ENCODE data around the gene ELK3.

ELK3 gene

DNA sequence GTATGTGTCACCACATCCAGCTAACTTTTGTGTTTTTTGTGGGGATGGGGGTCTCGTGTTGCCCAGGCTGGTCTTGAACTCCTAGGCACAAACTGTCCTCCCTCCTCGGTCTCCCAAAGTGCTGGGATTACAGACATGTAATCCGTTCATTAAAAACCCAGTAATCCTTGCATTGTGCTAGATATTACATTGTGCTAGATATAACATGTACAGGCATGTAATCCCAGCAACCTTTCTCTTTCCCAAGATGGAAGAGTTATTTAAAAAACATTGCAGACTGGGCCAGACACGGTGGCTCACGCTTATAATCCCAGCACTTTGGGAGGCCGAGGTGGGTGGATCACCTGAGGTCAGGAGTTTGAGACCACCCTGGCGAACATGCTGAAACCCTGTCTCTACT lies 19.7 kb downstream of the ELK3 start:
- no peak for DNase-seq

DNA sequence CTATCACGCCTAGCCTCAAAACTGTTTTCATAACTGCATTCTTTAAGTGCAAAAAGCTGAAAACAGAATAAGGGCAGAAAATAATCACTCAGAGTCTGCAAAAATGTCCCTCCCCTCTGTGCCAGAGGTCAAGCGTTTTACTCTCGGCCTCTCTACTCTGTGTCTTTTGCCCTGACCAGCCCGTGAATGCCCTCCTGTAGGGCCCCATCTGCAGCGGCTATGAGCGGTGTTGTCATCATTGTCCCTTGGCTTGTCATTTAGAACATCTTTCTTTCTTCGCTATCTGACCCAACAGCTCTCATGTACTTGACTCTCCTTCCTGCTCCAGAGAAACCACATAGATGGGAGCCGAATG lies 21.7 kb downstream of the ELK3 start:
- no peak for DNase-seq

DNA sequence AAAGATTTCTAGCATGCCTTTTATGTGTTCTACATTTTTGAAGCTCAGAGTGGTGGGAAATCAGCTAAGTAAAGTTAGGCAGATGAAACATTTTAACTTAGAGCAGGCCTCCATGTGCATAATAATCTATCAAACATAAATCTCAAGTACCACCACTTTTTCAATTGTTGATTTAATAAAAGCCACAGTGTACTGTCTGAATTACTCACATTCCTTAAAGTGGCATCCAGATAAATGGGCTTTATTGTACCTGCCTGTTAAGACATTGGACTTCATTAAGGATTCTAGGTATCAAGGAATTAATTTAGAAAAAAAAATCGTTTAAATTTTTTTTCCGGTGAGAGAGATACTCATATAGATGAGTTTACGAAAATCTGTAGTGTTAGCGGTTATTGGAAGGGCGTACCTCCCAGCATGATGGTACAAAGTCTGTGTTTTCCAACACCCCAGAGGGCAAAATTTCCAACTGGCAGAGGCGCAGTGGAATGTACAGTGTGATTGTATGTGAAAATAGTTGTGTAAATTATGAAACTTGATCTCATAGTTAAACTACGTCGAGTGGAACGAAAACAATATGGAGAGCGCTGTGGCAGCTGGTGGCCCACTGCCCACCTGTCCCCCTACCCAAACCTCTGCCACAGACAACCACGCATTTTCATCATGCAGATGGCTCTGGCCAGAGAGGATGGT lies 25.0 kb downstream of the ELK3 start:
- no peak for DNase-seq

DNA sequence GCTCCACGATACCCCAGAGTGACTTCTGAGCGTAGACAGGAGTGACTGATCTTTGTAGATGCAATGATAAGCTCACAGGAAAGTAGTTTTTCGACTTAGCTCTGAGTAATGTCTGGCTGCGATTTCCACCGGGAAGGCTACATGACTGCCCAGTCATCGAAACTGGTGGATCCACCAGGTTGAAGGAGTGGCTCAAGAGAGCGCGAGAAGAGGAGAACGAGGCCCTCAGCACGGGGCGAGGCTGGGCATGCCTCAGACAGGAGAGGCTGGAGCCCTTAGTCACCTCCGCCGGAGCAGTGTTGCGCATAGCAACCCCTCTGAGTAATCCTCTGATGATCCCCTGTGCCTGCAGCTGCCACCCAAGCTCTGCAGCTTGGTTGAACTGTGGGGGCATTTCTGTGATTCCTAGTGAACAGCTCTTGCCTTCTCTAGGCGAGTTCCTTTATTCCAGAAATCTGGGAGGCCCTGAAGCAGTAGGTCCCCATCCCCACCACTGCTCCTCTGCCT lies 25.6 kb downstream of the ELK3 start:
- no peak for DNase-seq

DNA sequence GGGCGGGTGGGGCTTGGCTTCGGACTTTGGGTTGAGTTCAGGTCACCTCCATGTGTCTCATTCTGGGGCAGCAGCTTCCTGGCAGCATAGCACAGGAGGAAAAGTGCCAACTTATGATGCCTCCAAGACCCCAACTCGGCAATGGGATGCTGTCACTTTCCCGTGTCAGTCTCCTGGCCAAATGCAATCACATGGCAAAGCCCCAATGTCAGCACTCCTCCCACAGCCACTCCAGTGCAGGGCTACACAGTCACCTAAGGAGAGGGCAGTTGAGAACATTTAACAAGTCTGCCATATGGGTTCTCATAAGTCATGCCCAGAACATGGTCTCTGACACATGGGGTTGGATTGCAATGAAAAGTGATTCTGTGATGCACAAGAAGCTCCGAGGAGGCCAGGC lies 26.7 kb downstream of the ELK3 start:
- DNase-seq, result no peak

DNA sequence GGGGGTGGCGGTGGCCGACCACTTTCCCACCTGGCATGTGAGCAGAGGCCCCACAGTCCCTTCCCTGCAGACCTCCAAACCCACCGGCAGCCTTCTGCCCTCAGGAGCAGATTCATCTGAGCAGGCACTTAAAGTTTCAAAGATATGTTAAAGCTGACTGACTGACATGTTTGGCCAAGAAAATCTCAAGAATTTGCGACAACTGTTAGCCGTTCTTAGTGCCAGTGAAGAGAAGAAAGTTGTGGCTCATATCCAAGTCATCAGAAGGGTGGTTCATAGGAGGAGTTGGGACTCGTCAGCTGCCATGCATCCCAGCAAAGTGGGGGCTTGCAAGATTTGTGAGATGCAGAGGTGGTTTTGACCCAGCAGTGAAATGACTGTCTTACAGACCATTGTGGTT lies 27.2 kb downstream of the ELK3 start:
- no peak for DNase-seq

DNA sequence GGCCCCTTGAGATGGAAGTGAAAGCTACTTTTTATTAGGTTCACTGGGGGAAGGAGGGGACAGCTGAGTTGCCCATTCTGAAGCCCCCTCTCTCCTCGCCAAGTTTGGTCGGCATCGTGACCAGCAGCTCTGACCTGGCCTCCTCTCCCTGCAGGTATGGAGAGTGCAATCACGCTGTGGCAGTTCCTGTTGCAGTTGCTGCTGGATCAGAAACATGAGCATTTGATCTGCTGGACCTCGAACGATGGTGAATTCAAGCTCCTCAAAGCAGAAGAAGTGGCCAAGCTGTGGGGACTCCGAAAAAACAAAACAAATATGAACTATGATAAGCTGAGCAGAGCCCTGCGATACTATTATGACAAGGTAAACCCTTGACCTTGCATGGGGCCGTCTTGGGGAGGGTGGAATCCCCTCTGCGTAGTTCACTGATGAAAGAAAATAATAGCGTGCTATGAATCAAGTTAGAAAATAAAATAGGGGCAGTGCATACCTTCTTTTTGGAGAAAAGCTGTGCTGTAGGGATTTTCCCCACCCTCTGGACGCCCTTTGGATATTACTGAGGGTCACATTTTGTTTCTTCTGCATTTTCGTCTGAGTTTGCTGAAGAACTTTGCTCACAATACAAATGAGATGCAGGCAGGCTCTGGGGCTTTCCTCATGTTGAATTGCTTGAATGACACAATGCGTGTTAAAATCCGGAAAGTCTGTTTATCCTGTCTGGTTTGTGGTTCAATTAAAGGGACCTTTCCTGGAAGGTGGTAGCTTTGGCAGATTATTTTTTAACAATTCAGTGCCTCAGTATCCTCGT lies 29.4 kb downstream of the ELK3 start:
- no peak for DNase-seq

DNA sequence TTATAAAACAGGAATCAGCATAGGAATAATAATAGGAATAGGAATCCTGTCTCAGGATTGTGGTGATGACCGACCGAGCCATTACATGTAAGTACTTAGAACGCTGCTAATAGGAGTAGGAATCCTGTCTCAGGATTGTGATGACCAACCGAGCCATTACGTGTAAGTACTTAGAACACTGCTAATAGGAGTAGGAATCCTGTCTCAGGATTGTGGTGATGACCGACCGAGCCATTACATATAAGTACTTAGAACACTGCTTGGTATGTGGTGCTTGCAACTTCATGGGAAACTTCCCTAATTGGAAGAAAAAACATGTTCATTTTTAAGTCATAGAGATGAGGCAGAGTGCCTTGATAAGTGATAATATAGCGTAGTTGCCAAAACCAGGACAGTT lies 30.0 kb downstream of the ELK3 start:
- no peak for DNase-seq

DNA sequence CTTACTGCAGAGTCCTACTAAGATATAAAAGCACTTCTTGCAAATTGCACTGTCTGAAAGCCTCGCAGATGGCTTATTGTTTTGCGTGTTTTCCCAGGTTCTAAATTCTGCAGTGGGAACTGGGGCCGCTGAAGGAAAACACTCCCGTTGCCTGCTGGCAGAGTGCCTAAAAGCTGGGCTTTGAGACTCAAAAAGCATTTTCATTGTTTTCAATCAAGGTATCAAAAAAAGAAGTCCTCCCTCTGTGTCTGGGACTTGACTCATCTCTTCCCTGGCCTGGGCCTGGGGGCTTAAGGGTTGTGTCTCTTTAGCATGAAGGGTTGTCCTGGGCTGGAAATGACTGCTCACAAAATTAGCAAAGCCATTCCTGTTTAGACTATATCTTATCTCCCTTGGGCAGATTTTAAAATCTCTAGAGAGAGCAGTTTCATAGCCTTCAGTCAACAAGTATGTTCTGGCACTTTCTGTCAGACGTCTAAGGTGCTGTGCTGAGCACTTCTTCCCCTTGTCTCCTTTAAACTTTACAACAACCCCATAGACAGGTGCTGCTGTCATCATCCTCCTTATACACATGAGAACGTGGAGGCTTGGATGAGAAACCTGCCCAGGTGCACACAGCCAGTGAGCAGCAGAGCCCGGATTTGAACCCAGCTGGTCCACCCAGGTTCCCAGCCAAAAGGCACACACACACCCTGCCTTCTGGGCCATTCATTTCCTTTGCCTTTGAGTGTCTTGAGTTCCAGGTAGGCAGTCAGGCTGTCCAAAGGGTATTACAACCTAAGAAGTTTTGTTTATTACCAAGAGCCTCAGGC lies 31.1 kb downstream of the ELK3 start:
- no peak for DNase-seq

DNA sequence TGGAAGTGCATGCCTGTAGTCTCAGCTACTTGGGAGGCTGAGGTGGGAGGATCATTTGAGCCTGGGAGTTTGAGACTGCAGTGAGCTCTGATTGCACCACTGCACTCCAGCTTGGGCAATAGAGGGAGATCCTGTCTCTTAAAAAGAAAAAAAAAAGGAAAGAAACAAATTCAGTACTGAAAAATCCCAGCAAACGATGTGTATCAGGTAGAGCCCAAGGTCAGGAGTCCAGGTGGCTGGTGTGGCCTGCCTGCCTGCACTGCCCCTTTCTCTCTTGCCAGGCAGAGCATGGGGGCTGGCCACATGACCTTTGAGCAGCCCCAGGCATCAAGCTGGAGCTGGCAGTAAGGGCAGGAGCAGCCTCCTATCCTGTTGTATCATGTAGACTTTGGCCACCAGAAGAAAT lies 31.8 kb downstream of the ELK3 start:
- DNase-seq, result no peak

DNA sequence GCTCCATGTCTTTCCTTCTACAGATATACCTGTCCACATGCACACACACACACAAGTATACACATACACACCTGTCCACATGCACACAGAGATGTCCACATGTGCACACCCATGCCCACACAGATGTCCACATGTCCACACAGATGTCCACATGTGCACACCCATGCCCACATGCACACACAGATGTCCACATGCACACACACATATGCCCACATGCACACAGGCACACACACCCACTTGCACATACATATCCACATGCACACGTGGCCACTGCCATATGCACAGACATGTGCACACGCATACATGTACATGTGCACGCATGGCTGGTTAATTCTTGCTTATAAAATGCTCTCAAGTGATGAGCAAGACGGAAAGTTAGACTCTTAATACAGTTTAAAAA lies 32.2 kb downstream of the ELK3 start:
- no peak for DNase-seq

DNA sequence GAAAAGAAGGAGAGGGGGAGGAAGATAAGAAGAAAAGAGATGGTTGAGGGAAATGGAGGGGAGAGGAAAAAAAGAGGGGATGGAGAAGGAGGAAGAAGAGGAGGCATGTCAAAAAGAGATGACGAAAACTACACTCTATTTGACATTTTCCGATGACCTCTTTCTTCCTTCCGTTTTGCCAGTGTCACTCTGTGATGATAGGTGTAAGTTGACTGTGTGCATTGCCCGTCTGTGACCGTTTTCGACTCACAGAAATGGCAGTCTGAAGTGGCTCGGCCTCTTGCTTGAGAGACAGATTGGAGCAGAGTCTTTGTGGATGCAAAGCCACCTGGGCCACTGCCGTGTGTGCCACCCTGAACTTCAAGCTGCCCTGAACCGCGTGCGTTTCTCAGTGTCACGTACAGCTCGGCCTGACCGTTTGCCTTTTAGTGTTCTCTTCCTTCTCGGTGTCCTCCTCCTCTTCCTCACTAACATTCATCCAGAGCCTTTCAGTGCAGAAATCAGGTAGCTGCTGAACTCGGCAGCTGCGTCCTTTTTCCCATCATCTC lies 32.7 kb downstream of the ELK3 start:
- no peak for DNase-seq

DNA sequence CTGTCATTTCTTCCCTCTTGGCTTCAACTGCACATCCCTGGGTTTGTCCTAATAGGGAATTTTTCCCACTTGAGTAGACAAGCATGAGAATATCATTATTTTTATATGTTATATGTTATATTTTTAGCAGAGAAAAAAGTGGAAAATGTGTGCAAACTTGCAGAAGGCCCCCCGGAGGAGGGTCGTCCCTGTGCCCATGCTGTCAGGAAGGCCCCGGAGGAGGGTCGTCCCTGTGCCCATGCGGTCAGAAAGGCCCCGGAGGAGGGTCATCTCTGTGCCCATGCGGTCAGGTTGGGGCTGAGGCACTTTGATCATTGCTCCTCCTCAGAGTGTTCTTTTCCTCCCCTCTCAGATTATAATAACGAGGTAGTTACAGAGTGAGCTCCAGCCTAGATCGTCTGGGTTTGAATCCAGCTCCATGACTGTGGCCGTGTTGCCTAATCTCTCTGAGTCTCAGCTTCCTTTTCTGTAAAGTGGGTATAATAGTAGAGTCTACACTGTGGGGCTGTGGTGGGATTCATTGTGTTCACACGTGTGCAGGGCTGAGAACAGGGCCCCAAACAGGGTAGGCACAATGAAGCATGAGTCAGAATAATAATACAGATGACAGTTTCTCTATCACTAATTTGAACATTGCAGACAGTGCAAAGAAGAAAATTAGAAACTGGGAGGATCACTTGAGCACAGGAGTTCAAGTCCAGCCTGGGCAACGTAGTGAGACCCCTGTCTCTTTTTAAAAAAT lies 33.4 kb downstream of the ELK3 start:
- DNase-seq, result no peak

DNA sequence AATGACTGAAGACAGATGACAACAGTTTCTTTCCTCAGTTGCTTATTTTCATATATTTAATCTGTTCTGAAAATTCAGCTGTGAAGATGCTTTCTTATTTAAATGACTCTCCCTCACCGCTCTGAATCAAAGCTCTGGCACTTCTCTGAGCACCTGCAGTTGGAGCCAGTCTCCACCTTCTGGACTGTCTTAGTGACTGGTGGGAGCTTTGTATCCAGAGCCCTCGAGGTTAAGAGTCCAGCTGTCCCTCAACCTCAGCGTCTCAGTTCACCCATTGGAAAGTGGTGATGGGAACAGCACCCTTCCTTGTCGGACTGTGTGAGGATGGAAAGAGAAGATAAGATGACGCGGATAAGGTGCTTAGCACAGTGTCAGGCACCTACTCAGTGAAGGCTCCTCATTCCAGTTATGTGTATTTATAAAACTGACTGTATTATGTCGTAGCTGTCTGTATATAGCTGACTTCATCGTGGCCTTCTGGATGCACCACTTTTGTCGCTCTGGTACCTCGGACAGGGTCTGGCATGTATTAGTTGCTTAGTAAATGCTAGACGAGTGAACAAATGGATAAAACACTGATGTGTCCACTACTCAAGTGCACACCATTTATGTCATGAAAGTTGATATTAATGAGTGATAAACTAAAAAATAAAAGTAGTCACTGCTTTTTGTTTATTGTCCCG lies 34.5 kb downstream of the ELK3 start:
- DNase-seq, result no peak

DNA sequence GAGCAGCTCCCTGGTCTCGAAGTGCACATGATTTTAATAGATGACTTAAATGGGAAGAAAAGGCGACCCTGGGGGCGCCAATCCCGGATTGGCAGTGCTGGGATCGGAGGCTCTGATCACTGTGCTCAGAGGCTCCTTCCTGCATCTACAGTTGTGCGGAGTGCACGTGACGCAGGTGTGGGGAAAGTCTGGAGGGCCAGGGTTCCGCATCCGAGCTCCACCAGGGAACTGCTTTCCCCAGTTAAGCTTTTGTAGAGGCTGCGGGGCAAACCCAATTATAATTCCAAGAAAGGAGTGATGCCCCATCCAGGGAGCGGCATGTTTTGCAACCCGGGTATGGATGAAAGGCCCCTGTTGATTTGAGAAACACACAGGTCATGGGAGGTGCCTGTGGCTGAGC lies 36.5 kb downstream of the ELK3 start:
- DNase-seq, result no peak

DNA sequence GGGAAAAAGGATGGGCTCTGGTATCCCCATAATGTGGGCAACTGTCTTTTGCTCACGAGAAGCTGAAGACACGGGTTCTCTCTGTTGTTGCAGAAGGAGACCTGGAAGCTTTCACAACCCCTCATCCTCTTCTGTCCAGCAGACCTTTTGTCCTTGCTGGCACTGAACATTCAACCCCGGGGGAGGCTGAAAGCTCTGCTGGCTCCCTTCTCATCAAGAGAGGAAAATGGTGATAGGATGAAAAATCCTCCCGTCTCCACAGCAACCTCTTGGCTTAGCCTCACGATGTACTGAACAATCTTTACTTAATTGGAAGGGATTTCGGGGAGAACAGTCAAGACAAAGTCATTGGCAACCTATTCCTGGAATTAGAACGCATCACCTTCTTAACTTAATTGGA lies 39.0 kb downstream of the ELK3 start:
- no peak for DNase-seq

DNA sequence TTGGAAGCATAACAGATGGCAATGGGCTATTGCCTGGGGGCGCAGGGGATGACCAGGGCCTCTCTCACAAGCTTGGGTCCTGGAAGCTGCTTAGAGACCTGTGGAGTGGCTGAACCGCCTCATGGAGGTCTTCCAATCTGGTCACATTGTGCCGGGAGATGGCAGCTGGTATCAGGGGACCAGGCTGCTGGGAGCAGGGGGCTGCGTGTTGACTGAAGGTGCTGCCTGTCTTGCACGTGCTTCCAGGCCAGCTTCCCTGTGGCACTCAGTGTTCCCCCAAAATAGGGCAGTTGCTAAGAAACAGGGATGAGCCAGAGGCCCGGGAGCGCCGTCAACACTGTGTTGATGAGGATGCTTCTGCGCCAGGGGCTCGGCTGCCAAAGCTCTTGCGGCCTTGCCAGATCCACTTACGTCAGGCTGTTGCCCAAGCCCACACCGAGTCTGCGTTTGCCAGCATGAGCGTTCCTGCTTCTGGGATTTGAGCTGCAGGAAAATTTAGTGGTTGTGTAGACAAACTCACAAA lies 39.8 kb downstream of the ELK3 start:
- no peak for DNase-seq

DNA sequence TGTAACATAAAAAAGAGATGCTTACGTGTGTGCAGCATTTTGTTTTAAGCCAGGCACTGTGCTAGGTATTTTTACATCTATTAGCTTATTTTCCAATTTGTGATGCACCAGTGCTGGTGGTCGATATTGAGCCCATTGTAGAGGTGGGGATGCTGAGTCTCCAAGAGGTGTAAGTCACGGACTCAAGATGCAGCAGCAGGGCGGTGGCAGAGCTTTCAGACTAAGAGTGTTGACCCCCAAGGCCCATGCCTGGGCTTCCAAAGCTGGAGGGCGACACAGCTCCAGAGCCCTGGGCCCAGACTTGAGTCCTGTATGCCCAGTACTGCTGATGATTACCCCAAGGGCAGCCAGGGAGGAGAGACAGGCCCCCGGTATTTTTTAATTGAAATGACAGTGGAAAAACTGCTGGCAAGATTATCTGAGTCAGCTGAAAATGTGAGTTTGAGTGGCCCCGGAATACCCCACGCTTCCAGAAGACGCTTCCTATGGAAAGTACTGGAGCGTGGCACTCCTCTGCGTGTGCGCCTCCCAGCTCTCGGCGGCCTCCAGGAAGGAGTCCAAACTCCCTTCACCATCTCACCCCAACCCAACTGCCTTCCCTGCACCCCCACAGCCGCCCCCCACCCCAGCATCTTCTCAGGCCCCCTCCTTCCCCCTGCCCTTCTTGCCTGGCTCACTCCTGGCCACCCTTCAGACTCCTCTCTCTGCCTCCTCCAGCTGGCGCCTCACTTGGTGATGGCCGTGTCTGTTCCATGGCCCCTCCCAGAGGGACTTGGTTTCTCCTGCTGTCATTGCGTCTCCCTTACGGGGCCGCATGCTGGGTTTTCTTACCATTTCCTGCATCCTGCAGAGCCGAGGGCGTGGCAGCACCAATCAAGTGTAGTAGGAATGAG lies 40.7 kb downstream of the ELK3 start:
- DNase-seq, result no peak

DNA sequence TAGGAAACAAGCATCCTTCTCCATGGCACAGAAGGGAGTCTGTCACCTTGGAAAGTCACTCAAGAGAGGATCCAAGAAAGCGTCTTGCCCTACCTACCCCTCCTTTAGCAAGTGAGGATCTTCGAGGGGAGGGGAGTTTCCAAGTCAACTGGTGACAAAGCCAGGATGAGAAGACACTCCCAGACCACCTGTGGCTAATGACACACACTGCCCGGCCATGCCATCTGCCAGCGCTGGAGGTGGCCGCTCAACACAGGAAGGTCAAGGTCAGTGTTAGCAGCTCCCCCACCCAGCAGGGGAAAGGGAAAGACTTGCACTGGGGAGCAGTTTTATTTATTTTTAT lies 41.3 kb downstream of the ELK3 start:
- no peak for DNase-seq

DNA sequence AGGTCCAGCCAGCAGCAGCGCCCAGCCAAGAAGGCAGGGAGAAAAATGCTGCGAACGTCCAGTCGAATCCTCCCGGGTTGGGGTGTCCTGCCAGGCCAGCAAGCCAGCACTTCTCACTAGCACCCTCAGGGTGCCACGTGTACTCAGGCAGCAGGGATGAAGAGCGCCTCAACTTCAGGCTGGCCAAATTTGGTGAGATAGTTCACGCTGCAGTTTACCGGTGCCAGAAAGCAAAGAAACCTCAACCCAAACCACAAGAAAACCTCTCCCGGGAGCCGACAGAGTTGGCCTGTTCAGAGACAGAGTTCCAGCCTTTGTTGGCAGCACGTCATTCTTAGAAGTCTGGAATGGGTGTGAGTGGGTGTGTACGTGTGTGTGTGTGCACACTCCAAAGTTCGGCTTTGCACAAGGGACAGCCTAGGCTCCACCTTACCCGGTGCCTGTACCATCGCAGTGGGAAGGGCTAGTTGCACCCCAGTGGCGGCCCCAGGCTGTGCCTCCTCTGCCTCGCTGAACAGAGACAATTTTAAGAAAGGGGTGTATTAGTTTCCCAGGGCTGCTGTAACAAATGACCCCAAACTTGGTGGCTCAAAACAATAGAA lies 42.1 kb downstream of the ELK3 start:
- DNase-seq, result no peak

DNA sequence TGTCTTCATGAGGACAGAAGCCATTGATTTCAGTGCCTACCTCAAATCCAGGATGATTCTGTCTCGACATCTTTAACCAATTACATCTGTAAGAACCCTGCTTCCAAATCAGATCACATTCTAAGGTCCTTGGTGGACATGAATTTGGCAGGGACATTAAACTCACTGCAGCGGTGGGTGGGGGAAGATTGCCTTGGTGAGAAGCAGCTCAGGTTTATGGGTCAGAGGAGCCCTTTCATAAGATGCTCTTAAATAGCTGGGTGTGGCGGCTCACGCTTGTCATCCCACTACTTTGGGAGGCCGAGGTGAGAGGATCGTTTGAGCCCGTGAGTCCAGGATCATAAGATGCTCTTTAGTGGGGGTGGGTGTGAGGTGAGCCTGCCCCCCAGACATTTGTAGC lies 42.9 kb downstream of the ELK3 start:
- no peak for DNase-seq

Measured in NCI-H1436 (cell line).